HCT116 (cell line): Measurements from ENCODE around the gene VTI1B.

Source experiments
- CTCF ChIP-seq, 3 experiments: fragments of 200-600 bp in 1 of 3; sonication (generic) in 1 of 3; IDR thresholded peaks in 2 of 3; conservative IDR thresholded peaks in 1 of 3; 2 replicates each; pipeline ENCODE4 v1.5.1; 2012 to 2017; ENCODE audit warnings: low read depth in 2 of 3, low read length in 2 of 3, antibody characterized with exemption in 1 of 3, borderline replicate concordance in 1 of 3, control low read depth in 1 of 3, mild to moderate bottlenecking in 1 of 3, mixed read lengths in 1 of 3, mixed run types in 1 of 3, moderate library complexity in 1 of 3; ENCODE audit not compliant: insufficient read depth in 1 of 3
- EZH2 ChIP-seq: fragments of 200-600 bp; sonication (generic); IDR thresholded peaks from 2 replicates; pipeline ENCODE4 v1.6.1; 2017; ENCODE audit warnings: antibody characterized with exemption, mixed run types
- POLR2AphosphoS5 ChIP-seq: IDR thresholded peaks from 2 replicates; pipeline ENCODE4 v1.6.1; 2011; ENCODE audit warnings: mild to moderate bottlenecking, low read depth, low read length, moderate library complexity
- RAD21 ChIP-seq: IDR thresholded peaks from 2 replicates; pipeline ENCODE4 v1.6.1; 2012; ENCODE audit warnings: low read depth, mild to moderate bottlenecking
- REST ChIP-seq: IDR thresholded peaks from 2 replicates; pipeline ENCODE4 v1.6.1; 2012; ENCODE audit warnings: low read depth
- SP1 ChIP-seq: IDR thresholded peaks from 2 replicates; pipeline ENCODE4 v1.6.1; 2012; ENCODE audit warnings: low read depth
- TCF7L2 ChIP-seq: IDR thresholded peaks from 2 replicates; pipeline ENCODE4 v1.7.0; 2011; ENCODE audit warnings: borderline replicate concordance, inconsistent platforms; ENCODE audit not compliant: insufficient read depth, insufficient read length; ENCODE audit errors: extremely low read depth

GRCh38 chr14:67643713-67644112 is 30.7 kb downstream of the VTI1B start:
- TF ChIP-seq CTCF (IDR thresholded peaks at IDR 0.05 in 2 of 3, conservative IDR thresholded peaks at IDR 0.05 in 1 of 3; ENCODE audit: borderline replicate concordance in 1 of 3, insufficient read depth in 1 of 3, low read depth in 2 of 3, low read length in 2 of 3), result no peak
- TF ChIP-seq RAD21, result no peak
- TF ChIP-seq REST, result no peak
- no peak for TF ChIP-seq SP1
- TF ChIP-seq EZH2, result no peak
- no peak for TF ChIP-seq TCF7L2
- TF ChIP-seq POLR2AphosphoS5, result no peak
